ENCODE measurements around the gene ANKS6. TPM values are rescaled to one million over a fixed set of nuclear protein-coding genes. Genes with fewer than 3 reads are reported as not detected.

The ANKS6 gene
- total and polyA plus RNA-seq, 8 donors: 10.7 to 75.0 (median 19.5) TPM

- peak overlapping the region; percentile 53 to 78 (median 60) for H3K4me3 ChIP-seq
- peaks cover 38 to 76% (median 61%) of the 10 kb centered on the region in 4 donors for H3K4me1 ChIP-seq
- peak in 1 of 2 donors; percentile 64 for DNase-seq
These were observed 12.5 kb upstream of the ANKS6 start for GRCh38 chr9:98808875-98809274.

DNA sequence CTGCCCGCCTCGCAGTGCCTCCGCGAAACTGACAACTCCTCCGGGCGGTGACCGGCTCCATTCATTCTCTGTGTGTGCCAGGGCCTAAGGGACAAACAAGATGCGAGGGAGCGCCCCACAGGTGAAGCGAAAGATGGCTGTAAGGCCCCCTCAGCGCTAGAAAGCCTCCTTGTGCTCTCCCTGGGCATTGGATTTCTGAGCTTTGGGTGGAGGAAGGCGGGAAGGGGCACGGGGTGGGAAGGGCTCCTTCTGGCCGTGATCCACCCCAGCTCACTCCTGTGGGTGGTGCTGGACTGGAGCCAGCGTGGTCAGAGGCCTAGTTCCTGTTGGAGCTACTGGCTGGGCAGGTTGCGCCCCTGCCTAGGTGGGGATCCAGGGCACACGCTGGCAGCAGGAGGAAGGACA, 12.1 kb upstream of the ANKS6 start:
- Histone ChIP-seq H3K9me3 (no peaks in the 10 kb centered on the region), H3K27ac (peak overlapping the region; percentile 77 to 85 (median 83)), H3K27me3 (peaks cover 0 to 9% (median 0%) of the 10 kb centered on the region in 3 donors), H3K4me3 (peak overlapping the region; percentile 53 to 78 (median 60)), H3K36me3 (no peaks in the 10 kb centered on the region), H3K4me1 (peaks cover 38 to 78% (median 63%) of the 10 kb centered on the region in 4 donors)
- intact Hi-C loops (cut with DNase I; ENCODE audit: low total_unique reads): no loop called here
- WGBS, 5 donors: 14 to 32% (median 19%) methylated on average over 8 to 17 of the region's 17 CpGs
- DNase-seq: peak; percentile 88 to 89
- peak in 1 of 4 donors; percentile 37 for TF ChIP-seq POLR2A (IDR thresholded peaks at IDR 0.05)
- TF ChIP-seq EP300 (IDR thresholded peaks at IDR 0.05): no peak
- TF ChIP-seq CTCF (IDR thresholded peaks at IDR 0.05): no peak
- TF ChIP-seq POLR2AphosphoS5 (IDR thresholded peaks at IDR 0.05): peak in 2 of 3 donors; percentile 72 to 89

More at GRCh38 chr9:98808875-98809274, 12.5 kb upstream of the ANKS6 start:
- 28 to 79% (median 44%) methylated on average over 2 of the region's 2 CpGs for WGBS, 5 donors
- H3K27me3 ChIP-seq: peaks cover 0 to 9% (median 0%) of the 10 kb centered on the region in 3 donors
- intact Hi-C loops (cut with DNase I; ENCODE audit: low total_unique reads): no loop called here
- no peaks in the 10 kb centered on the region for H3K9me3 ChIP-seq
- TF ChIP-seq POLR2A (IDR thresholded peaks at IDR 0.05) (no peak), CTCF (IDR thresholded peaks at IDR 0.05) (no peak), EP300 (IDR thresholded peaks at IDR 0.05) (no peak), POLR2AphosphoS5 (IDR thresholded peaks at IDR 0.05) (no peak)
- H3K27ac ChIP-seq: peak overlapping the region; percentile 77 to 85 (median 83)
- no peaks in the 10 kb centered on the region for H3K36me3 ChIP-seq

- Histone ChIP-seq H3K27me3 (peaks cover 0 to 9% (median 0%) of the 10 kb centered on the region in 3 donors), H3K27ac (peak overlapping the region; percentile 77 to 85 (median 83)), H3K36me3 (no peaks in the 10 kb centered on the region), H3K4me3 (peak overlapping the region; percentile 53 to 78 (median 60)), H3K4me1 (peaks cover 38 to 78% (median 65%) of the 10 kb centered on the region in 4 donors), H3K9me3 (no peaks in the 10 kb centered on the region)
- TF ChIP-seq CTCF (IDR thresholded peaks at IDR 0.05) (no peak), POLR2AphosphoS5 (IDR thresholded peaks at IDR 0.05) (no peak), EP300 (IDR thresholded peaks at IDR 0.05) (no peak), POLR2A (IDR thresholded peaks at IDR 0.05) (no peak)
- intact Hi-C loops (cut with DNase I; ENCODE audit: low total_unique reads): no loop called here
- peak in 1 of 2 donors; percentile 62 for DNase-seq
- WGBS, 5 donors: 0 to 1% (median 0%) methylated on average over 15 to 46 of the region's 46 CpGs
These were observed 11.4 kb upstream of the ANKS6 start for GRCh38 chr9:98807814-98808195.

DNA sequence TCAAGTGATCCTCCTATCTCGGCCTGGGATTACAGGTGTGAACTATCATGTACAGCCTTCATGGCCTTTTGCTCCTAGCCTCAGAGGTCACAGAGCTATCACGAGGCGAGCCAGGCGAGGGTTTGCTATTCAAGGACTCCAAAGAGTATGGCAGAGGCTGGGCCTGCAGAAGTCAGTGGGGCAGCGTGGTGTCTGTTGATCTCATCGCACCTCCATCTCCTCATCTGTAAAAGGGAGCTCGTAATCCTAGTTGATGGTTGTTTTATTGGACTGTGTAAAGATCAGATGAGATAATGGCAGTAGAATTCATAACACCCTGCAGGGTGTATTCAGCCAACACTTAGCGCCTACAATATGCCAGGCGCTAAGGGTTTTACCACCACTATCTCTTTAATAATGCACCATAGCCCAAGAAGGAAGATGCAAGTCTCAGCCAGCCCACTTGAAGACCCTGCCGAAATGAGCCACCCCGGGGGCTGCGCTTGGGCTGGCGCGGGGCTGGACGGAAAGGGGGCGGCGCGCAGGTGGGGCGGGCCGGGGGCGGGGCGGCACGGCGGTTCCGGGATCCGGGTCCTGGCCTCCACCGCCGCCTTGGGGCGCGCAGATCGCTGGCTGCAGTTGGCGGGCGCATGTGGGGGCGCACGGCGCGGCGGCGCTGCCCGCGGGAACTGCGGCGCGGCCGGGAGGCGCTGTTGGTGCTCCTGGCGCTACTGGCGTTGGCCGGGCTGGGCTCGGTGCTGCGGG, 10.9 kb upstream of the ANKS6 start, which contains the start of gene GALNT12:
TSS of gene GALNT12 (plus strand) at position 601 of the 744 bp plus-strand sequence. CDS start at position 630, 29 bp downstream.
- H3K27me3 ChIP-seq: peaks cover 0 to 9% (median 0%) of the 10 kb centered on the region in 3 donors
- peak within 1 kb of the TSS; percentile 53 to 78 (median 60) for H3K4me3 ChIP-seq
- TF ChIP-seq CTCF (IDR thresholded peaks at IDR 0.05) (no peak), POLR2AphosphoS5 (IDR thresholded peaks at IDR 0.05) (peak in 1 of 3 donors; percentile 37), POLR2A (IDR thresholded peaks at IDR 0.05) (no peak), EP300 (IDR thresholded peaks at IDR 0.05) (no peak)
- H3K9me3 ChIP-seq: no peaks in the 10 kb centered on the region
- intact Hi-C loops (cut with DNase I; ENCODE audit: low total_unique reads): no loop called here
- peak within 1 kb of the TSS; percentile 77 to 85 (median 83) for H3K27ac ChIP-seq
- H3K36me3 ChIP-seq: no peaks in the 10 kb centered on the region
- peaks cover 38 to 78% (median 65%) of the 10 kb centered on the region in 4 donors for H3K4me1 ChIP-seq
- 5 to 24% (median 9%) methylated on average over 9 to 51 of the region's 51 CpGs for WGBS, 5 donors
- DNase-seq: peak; percentile 47 to 85

Measured in stomach (tissue), 9 donors.